GM18498 (cell line): ENCODE results near the gene CDC6.

Experiments
- ATAC-seq: cut with Tn5 transposase; IDR thresholded peaks from one replicate; pipeline ENCODE4 v1.9.1; 2021; ENCODE audit warnings: mild to moderate bottlenecking, moderate library complexity; ENCODE audit not compliant: unreplicated experiment

Gene CDC6

DNA sequence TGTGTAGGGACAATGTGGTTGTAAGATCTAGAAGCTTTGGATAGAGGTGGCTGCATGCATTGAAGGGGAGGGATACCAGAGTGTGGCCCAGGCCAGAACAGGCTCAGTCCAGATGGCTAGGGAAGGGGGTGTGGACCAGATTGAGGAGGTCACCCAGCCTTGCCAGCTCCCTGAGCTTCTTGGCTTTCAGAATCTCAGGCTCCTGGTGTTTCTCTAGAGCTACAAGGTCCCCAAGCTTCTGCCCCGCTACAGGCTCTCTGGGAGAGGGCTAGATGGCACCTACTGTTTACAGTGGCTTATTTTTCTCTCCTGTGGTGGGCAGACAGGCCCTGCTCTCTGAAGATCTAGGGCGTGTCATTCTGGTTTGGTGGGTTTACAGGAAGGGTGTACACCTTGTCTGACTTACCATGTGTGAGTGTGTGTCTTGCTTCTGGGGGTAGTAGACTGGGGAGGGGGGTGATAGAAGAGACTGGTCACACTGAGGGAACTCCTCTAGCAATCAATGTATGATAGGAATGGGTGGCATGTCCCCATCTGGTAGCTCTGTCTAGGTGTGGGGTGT, 22.4 kb downstream of the CDC6 start:
- no peak for ATAC-seq

DNA sequence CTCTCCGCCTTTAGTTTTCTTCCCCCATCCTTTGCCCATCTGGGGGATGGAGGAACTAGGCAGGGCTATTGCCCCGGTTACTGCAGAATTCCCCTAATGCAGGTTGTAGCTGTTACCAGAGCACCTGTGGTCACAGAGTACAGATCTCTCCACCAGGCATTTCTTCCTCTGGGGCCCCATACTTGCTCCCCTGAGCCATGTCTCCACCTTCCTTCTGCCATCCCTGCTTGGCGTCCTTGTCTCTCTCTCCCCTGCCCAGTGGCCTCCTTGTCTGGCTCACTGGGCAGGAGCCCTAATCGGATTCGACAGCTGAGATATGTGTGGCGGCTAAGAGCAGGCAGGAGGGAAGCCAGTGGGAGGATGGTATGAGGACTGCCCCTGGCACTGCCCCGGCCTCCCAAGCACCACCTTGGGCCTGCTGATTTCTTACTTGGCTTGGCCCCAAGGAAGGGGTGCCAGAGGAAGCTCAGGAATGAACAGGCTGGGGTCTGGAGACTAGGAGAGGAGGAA, 23.3 kb downstream of the CDC6 start:
- no peak for ATAC-seq

DNA sequence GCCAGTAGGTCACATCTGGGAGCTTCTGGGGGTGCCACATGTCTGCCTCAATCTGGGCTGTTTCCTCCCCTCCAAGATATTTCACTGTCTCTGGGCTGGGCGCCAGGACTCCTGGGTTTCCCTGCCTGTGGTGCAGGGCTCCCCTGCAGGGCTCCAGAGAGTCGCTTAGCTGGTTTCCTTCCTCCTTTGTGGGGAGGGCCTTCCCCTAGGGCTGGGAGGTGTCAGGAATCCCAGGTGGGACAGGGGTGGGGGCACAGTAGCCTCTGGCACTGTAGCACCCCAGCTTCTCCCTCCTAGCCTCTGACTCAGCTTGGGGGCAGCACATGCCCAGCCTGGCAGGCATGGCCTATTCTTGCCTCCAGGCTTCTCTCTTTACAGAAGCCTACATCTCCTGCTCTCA, 23.9 kb downstream of the CDC6 start:
- ATAC-seq: no peak

DNA sequence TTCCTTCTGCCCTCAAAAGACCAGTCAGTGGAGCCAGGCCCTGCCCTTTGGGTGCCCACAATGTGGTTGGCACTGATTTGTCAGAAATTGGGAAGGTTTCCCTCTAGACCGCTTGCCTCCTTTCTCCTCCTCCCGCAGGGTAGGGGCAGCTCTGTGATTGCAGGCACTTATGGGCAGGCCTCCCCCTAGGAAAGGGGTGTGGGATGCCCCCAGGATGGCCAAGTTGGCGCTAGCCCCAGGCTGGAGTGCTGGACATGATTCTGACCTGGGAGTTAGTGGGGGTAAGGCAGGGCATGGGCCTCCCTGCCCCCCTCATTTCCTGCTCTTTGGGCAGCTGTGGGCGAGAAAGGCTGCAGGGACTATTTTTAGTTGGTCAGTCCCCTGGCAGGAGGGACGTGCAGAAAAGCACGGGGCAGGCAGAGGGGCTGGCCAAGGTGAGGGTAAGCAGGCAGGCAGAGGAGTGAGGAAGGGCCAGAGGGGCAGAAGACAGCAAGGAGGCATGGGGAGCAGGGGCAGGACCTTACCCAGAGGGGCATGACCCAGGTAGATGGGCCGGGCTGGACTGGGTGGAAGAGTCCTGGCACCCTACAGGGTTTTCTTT, 24.6 kb downstream of the CDC6 start:
- no peak for ATAC-seq

DNA sequence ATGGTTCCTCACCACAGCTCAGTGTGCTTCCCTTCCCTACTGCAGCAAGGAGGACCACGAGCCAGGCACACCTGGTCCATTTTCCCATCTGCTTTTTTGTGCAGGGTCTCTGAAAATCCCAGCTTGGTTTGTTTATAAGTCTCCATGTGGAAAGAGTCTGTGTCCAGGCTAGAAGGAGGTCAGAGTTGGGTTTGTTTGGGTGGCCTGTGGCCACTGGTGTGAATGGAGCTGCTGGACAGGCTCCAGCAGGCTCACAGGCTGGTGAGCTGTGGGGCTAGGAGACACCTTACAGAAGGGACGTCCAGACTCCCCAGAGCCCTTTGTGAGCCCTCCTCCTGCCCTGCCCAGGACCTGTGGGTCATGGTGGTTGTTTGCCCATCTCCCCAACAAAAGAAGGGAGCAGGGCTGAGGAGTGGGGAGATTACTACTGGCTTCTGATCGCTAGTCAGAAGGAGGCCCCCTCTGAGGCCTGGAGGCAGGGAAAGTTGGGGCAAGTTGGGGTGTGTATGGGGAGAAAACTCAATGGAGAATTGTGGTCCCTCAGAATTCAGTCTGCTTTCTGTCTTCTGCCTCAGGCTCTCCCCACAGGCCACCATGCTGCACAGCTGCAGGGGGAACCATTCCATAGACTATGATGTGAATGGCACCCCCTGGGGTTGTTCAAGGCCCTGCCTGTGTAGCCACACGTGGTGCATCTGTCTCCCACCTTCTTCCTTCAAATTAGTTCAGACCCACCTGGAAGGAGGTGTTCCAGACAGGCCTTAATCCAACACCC, 25.4 kb downstream of the CDC6 start:
- no peak for ATAC-seq

DNA sequence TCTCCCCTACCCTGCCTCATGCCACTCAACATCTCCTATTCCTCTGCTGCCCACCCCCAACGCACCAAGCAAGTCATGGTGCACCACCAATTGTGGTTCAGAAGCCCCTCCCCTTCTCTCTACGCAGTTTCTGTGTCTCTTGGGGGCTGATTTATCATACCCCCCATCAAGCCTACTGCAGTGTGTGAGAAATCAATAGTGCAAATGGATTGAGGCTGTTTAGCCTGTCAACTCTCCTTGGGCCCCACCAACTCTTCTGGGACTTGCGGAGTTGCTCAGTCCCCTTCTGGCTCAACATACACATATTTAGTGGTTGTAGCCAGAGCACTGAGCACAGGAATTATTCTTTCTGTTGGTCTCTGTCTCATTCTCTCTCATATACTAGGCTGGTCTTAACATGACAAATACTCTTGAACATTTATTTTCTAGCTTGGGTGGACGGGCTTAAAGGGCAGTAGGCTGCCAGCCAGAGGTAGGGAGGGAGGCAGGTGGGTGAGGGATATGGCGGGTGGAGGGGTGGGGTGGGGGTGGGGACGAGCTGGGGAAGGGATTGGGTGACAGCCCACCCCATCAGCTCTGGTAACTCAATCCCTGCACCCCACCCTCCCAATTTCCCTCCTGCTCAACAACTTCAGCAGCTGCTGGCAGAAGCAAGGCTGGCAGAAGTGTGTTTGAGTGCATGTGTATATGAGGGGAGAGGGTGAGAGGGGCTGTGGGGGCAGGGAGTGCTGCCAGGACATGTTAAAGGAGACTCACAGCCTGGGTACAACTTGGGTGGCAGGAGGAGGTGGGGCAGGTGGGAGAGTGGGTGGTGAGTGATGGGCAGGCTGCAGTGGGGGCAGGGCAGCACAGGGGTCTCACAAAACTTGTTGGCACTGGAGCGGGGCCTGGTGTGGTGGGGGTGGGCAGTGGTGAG, 26.2 kb downstream of the CDC6 start:
- ATAC-seq: no peak

DNA sequence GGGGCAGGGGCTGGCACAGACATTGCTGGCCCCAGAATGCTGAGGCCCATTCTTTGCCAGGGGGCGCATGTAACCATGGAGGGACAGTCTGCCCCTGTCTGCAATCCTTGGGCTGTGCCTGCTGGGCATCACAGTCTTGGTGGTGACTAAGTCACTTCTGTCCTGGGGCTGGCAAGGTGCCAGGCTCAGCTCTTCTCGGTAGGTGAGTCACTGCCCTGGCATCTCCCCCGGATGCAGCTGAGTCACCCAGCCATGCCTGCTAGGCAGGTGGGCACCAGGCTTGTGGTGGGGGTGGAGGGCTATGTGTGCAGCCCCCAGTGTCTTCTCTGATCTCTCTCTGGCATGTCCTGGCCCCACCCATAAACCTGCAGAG, 26.9 kb downstream of the CDC6 start:
- ATAC-seq: no peak

DNA sequence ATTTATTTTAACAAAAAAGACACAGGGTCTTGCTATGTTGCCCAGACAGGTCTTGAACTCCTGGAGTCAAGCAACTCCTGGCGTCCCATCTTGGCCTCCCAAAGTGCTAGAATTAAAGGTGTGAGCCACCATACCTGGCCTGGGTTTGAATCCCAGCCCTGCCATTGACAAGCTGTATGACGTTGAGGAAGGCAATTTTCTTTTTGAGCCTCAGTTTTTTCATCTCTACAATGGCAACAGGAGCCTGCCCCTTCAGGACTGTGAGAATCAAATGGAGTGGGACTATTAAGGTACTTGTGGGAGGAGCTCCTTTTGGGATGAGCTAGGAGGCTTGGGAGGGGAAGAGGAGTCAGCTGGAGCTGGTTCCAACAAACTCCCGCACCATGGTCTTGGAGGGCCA, 27.5 kb downstream of the CDC6 start:
- no peak for ATAC-seq

DNA sequence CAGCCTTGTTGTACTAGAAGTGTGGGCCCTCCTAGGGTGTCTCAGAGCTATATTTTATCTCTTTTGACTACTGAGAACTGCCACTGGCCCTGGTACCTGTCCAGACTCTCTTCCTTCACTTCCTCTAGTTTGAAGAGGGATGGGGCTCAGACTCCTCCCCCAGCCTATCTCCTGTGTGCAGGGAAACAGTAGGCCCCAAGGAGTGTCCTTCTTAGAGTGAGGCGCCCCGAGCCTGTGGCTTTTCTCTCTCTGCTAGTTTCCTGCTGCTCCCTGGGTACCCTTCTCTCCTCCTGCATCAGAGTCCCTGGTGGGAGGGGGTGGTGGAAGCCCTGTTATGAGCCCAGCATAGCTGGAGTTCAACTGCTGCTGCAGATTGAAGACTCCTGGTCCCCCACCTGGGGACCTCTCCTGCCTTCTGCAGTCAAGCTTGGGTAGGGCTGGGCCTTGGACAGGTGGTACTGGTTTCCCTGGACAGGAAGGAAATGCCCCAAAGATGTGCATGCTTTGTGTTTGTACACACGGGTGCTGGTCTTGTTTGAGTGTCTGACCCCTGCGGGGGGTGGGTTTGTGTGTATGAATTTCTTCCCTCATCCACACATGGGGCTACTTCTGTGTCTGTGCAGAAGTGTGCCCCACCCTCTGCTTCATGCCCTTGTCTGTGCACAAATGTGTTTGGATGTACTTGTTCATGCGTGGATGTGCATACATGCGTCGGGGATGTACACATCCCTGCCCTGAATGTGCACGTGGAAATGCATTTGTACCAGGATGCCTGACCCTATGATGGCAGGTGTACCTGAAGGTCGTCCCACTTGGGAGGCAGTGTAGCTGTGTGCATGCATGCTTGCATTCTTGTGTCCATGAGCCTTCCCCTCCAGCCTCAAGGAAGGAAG, 28.2 kb downstream of the CDC6 start:
- ATAC-seq: no peak

DNA sequence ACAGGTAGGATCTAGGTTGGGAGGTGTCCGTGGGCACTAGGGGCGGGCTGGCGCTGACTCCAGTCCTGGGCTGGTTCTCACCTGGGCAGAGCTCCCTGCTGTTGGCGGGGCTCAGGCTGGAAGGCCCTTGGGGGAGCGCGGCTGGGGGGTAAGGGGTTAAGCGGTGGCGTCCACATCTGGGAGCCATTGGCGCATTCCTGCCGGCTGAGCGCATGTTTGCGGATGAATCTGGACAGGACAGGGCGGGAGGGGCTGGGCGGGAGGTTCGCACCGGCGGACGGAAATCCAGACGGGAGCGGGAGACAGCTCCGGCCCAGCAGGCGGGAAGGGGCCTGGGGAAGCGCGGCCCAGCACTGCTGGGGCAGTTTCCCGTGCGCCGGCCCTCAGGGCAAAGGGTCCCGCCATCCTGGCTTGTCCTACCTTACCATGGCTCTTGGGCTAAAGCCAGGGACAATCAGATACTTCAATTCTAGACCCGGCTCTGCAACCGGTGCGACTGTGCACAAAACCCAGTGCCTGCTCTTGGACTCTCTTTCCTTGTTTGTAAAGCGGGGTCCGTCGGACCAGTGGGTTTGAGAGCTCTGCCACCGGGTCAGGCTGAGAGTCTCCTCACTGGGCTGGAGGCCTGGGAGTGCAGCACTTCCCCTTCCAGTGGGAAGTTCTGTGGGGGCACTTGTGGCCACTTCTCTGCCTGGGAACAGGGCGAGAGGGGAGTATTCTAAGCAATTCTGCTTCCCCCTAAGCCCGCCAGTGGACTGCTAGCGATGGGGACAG, 29.1 kb downstream of the CDC6 start:
- ATAC-seq: no peak

DNA sequence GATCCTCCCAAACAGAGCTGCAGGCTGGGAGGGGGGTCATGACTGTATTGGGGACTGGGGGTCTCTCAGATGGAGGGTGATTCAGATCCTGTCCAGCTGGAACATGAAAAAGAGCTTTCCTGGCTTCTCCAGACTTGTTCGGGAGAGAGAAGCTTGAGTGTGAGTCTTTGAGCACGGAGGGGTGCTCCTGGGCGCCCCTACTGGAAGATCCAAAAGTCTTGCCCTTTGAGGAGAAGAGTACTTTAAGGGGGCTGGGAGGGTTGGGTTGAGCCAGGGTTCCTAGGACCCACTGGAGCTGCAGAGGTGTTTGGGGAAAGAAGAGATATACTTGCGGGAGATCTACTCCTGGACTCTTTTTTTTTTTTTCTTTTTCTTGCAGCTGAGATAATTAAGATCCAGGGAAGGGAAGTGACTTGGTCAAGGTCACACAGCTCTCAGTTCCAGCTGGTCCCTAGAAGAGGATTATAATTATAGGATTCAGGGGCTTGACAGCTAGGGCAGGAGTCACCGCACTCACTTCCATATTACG, 29.7 kb downstream of the CDC6 start:
- ATAC-seq: no peak

DNA sequence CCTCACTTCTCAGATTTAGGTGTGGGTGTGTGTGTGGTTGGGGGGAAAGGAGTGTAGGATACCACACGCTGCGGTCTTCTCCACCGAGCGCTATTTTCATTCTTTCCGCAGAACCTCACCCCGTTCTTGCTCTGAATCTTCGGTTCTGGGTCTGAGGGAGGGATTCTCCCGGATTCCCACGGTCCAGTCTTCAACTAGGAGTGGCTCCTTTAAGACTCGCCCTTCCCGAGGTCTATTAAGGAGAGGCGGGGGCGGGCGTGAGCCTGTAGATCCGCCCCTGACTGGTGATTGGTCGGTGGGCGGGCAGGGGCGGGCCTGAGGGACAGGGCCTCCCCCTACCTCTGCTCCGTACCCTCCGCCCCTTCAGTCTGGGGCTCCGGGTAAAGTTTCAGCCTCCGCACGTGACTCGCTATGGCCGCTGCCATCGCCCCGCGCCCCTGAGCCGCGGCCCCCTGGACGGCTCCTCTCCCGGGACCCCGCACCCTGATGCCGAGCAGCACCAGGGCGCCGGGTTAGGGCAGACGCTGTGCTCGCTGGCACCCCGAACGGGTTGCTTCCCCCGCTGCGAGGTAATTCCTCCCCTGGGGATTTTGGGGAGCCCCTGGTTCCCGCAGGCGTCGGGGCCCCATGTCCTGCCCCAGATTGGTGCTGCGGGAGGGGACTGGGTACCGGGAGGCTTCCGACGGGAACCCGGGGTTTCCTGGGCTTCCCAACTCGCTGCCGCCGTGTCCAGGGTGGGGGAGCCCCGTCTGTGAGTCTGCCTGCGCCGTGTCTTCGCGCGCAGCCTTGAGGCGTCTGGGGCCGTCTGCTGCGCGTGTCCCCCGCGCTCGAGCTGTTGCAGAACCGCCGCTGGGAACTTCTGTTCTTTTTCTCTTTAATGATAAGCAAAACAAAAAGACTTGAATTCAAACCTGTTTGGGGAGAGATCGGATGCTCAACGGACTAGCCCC, 30.5 kb downstream of the CDC6 start:
- peak; percentile 69 for ATAC-seq

DNA sequence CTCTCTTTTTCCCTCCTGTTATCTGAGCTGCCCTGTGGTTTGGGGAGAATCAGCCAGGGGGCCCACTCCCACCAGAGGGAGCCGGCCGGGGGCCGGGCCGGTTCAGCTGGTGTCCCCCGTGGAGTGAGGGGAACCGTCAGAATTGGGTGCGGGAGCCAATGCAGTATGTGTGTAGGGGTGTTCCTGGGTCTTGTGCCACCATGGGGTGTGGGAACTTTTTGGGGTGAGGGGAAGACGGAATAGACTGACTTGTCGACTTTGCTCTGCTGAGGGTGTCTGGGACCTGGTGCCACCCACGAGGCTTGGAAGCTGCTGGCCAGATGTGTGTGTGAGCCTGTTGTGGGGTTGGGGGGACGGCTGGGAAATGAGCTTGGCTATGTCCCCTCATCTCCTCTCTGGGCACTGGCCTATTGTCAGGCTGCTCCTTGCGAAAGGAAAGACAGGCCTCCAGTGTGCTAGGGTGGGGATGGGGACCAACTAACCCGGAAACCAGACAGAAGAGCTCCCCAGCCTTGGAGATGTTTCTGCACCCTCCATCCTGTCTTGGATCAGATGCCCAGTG, 31.2 kb downstream of the CDC6 start:
- ATAC-seq: no peak

DNA sequence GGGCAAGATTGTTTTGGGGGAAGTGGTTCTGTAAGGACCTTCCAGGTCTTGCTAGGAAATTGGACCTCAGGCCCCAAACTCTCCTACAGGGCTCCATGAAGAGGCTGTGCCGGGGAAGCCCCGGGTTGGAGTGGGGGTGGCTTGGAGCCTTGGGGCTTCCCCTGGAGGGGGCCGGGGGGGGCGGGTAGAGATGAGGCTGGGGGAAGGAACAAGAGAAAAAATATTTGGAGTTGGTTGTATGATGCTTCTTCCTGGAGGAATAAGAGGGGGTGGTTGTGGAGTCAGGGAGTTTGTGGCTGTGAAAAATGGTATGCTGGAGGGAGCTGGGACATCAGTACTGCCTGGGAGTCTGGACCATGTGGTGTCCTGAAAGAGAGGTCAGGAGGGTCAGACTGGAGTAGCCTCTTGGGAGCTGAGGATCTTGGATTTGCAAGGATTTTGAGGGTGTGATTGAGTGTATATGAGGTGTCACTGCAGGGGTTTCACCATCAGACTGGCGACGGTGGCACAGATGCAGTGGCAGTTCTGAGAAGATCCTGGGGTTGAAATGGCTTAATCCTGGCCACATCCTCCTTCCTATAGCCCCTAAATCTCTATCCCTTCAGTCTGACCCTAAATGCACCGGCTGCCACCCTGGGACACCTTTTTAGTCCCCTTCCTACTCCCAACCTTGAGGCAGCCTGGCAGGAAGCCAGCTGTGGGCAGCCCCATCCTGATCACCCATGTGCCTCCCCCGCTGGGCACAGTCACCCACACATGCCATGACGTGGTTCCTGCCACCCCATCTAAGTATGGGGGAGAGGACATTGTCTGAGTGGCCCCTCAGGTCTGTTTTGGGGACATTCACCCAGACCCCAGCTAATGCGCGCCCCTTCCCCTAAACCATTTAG, 32.2 kb downstream of the CDC6 start:
- no peak for ATAC-seq

DNA sequence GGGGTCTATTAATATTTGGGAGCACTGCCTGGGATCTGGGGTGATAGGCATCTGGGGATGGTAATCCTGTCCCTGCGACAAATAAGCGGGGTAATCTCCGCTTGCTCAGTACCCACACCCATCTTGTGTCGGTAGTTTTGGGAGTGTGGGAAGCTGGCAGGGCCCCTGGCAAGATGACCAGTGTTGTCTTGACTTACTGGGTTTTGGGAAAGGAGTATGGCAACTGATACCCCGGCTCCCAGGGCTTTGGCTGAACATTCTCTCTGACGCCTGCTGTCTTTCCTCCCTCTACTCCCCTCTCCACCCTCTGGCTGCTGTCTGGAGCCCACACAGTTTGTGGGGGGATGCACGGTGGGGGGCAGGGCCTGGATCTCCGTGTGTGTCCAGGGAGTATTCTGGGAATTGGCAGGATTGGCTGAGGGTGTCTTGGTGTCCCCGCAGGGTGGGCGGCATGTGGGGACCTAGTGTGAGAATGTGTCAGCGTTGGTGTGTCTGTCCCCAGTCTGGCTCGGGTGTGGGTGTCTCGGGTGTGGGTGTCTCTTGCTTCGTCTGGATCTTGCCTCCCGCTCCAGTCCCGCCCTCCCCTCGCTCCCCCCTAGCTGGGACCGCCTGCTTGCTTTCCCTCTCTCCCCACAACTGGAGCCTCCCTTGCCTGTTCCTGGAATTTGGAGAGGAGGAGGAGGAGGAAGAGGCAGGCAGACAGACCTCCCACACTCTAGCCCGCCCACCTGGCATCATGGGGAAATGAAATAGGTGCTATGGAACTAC, 33.3 kb downstream of the CDC6 start:
- ATAC-seq: no peak

DNA sequence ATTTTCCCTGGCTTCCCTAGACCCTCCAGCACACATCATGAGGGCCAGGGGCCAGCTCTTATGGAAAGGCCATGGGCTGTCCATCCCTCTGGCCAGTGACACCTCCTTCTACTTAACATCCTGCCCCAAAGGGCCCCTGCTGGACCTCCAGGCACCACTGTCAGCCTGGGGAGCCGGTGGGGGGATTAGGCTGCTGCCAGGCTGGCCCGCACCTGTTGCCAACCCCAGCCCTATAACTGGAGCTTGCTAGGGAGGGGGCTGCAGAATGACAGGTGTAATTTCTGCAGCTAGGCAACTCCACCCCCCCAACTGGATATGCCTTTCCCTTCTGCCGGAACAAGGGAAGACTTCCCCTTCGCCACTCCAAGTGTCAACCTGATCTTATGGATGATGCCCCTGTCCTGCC, 33.8 kb downstream of the CDC6 start:
- ATAC-seq: no peak
